Stimulated activated naive CD8-positive, alpha-beta T cell treated with anti-CD3 and anti-CD28 coated beads, Interleukin-15, Interleukin-2, amounts not matched to agents 100 ng/mL and 50 ng/mL, for 24 hours (primary cell): ENCODE results near the gene ASMTL.

Experiments
- H3K27ac Mint-ChIP-seq: one replicate; pipeline ENCODE4 v1.8.0; 2021; ENCODE audit warnings: mild to moderate bottlenecking, mixed read lengths
- H3K27me3 Mint-ChIP-seq: one replicate; pipeline ENCODE4 v1.8.0; 2021; ENCODE audit warnings: mixed read lengths
- H3K36me3 Mint-ChIP-seq: one replicate; pipeline ENCODE4 v1.8.0; 2021; ENCODE audit warnings: low read depth, mixed read lengths
- H3K4me1 Mint-ChIP-seq: one replicate; pipeline ENCODE4 v1.8.0; 2021; ENCODE audit warnings: low read depth, mixed read lengths
- H3K4me3 Mint-ChIP-seq: one replicate; pipeline ENCODE4 v1.8.0; 2021; ENCODE audit warnings: mild to moderate bottlenecking, mixed read lengths
- H3K9me3 Mint-ChIP-seq: one replicate; pipeline ENCODE4 v1.8.0; 2021; ENCODE audit warnings: mixed read lengths

ASMTL gene

DNA sequence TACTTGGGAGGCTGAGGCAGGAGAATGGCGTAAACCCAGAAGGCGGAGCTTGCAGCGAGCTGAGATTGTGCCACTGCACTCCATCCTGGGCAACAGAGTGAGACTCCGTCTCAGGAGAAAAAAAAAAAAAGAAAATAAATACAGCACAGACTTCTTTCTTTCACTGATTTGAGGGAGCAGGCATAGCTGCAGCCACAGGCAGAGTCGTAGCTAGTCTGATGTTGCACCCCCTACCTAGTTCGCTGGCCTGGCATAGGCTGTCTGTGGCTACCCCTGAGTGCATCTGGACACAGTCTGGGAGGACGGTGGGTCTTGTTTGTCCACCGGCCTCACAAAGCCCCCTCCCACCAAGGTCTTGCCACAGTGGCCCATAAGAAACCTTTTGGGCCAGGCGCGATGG is 94.7 kb downstream of the ASMTL start:
- Mint-ChIP-seq H3K27ac (no peak overlapping the region), H3K27me3 (no peaks in the 10 kb centered on the region), H3K36me3 (peaks cover 8% of the 10 kb centered on the region), H3K4me3 (no peak overlapping the region), H3K9me3 (no peaks in the 10 kb centered on the region), H3K4me1 (peaks cover 5% of the 10 kb centered on the region)

DNA sequence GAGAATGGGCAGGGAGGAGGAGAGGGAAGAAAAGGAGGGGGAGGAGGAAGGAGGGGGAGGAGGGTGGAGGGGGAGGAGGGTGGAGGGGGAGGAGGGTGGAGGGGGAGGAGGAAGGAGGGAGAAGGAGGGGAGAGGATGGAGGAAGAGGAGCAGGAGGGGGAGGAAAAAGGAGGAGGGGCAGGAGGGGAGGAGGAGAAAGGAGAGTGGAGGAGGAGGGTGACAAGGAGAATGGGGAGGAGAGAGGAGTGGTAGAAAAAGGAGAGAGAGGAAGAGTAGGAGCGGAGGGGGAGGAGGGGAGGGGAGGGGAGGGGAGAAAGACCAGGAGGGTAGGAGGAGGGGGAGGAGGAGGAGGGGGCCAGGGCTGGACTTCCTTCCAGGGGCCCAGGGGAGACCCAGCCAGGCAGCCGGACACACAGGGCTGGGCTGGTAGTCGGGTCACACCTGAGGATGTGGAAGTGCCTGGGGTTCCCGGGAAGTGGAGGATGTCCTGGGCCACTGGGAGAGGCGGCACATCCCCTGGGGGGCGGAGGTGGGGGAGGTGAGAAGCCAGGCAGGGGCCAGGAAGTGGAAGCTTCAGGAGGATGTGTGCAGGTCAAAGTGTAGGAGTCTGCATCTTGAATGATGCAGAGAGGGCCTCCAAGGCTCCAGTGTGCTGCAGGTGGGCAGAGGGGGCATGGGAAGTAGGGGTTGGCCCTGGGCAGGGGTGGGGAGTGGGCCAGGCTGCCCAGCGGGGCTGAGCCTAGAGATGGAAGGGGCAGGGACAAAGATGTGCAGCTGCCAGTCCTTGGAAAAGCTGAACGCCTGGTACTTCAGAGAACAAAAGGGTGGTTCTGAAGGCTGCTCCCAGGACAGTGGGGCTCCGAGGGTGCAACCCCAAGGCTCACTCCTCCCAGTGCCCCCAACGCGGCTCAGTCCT is 97.3 kb downstream of the ASMTL start:
- Mint-ChIP-seq H3K9me3 (no peaks in the 10 kb centered on the region), H3K4me1 (no peaks in the 10 kb centered on the region), H3K36me3 (no peaks in the 10 kb centered on the region), H3K4me3 (no peak overlapping the region), H3K27ac (no peak overlapping the region), H3K27me3 (no peaks in the 10 kb centered on the region)

DNA sequence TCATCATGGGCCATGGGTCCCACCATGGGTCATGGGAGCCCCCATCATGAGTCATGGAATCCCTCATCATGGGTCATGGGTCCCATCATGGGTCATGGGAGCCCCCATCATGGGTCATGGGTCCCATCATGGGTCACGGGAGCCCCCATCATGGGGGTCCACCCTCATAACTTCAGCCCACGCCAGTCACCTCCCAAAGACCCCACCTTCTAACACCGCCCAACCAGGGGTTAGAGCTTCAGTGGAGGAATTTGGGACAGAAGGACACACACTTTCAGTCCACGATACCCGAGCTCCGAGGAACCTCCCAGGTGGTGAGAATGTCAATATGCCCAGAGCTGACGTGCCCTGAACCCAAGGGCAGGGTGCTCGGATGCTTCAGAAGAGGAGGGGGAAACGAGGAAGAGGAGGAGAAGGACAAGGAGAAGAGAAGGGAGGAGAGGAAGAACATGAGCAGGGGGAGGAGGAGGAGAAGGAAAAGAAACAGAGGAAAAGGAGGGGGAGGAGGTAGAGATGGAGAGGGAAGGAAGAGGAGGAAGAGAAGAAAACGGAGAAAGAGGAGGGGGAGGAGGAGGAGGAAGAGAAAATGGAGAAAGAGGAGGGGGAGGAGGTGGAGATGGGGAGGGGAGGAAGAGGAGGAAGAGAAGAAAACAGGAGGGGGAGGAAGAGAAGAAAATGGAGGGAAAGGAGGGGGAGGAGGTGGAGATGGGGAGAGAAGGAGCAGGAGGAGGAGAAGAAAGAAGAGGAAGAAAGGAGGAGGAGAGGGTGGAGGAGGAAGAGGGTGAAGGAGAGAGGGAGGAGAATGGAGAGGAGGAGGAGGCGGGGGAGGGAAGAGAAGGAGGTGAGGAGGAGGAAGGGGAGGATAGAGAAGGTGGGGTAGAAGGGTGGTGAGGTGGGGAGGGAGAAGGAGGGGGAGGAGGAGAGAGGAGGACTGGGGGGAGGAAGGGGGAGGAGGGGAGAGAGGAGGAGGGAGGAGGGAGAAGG is 98.4 kb downstream of the ASMTL start:
- H3K36me3 Mint-ChIP-seq, result no peaks in the 10 kb centered on the region
- peak overlapping the region; percentile 70 for H3K27ac Mint-ChIP-seq
- H3K4me1 Mint-ChIP-seq, result no peaks in the 10 kb centered on the region
- H3K4me3 Mint-ChIP-seq, result no peak overlapping the region
- no peaks in the 10 kb centered on the region for H3K9me3 Mint-ChIP-seq
- no peaks in the 10 kb centered on the region for H3K27me3 Mint-ChIP-seq
